Hepatocyte (in vitro differentiated cells): Measurements from ENCODE around the gene ENOX1. TPM values are rescaled to one million over a fixed set of nuclear protein-coding genes. Genes with fewer than 3 reads are reported as not detected.

ENCODE experiments used
- DNase-seq: peaks from one replicate; pipeline ENCODE4 v3.0.0-alpha.2; 2016; ENCODE audit warnings: low spot score
- H2AFZ ChIP-seq: fragments of 200-600 bp; sonication (generic); 2 replicates; pipeline ENCODE4 v1.6.0; 2016; ENCODE audit warnings: antibody characterized with exemption, mild to moderate bottlenecking
- H3K27ac ChIP-seq: fragments of 200-600 bp; sonication (generic); 2 replicates; pipeline ENCODE4 v1.5.1; 2016; ENCODE audit warnings: mild to moderate bottlenecking
- H3K27me3 ChIP-seq: fragments of 200-600 bp; sonication (generic); 2 replicates; pipeline ENCODE4 v1.6.1; 2016
- H3K36me3 ChIP-seq: fragments of 200-600 bp; sonication (generic); replicated peaks from 2 replicates; pipeline ENCODE4 v1.5.1; 2016; ENCODE audit warnings: low read depth; ENCODE audit not compliant: insufficient read depth
- H3K4me1 ChIP-seq: fragments of 200-600 bp; sonication (generic); 2 replicates; pipeline ENCODE4 v1.5.1; 2016; ENCODE audit warnings: mild to moderate bottlenecking, moderate library complexity; ENCODE audit not compliant: insufficient read depth
- H3K4me2 ChIP-seq: fragments of 200-600 bp; sonication (generic); 2 replicates; pipeline ENCODE4 v1.6.0; 2016
- H3K4me3 ChIP-seq: fragments of 200-600 bp; sonication (generic); 2 replicates; pipeline ENCODE4 v1.5.1; 2016; ENCODE audit warnings: mild to moderate bottlenecking
- H3K79me2 ChIP-seq: fragments of 200-600 bp; sonication (generic); 2 replicates; pipeline ENCODE4 v1.6.0; 2017; ENCODE audit warnings: mild to moderate bottlenecking
- H3K9me2 ChIP-seq: fragments of 200-600 bp; sonication (generic); replicated peaks from 2 replicates; pipeline ENCODE4 v1.6.0; 2017; ENCODE audit warnings: mild to moderate bottlenecking; ENCODE audit not compliant: insufficient read depth
- H3K9me3 ChIP-seq: fragments of 200-600 bp; sonication (generic); 2 replicates; pipeline ENCODE4 v1.5.1; 2016; ENCODE audit warnings: low read depth, mild to moderate bottlenecking
- H4K20me1 ChIP-seq: fragments of 200-600 bp; sonication (generic); 2 replicates; pipeline ENCODE4 v1.6.0; 2016; ENCODE audit warnings: mild to moderate bottlenecking; ENCODE audit not compliant: insufficient read depth, poor library complexity, severe bottlenecking
- CTCF ChIP-seq: fragments of 200-600 bp; sonication (generic); IDR thresholded peaks from 2 replicates; pipeline ENCODE4 v1.5.1; 2016; ENCODE audit warnings: antibody characterized with exemption, mild to moderate bottlenecking; ENCODE audit not compliant: poor library complexity
- EZH2 ChIP-seq: fragments of 200-600 bp; sonication (generic); IDR thresholded peaks from 2 replicates; pipeline ENCODE4 v1.6.1; 2016; ENCODE audit warnings: antibody characterized with exemption, mild to moderate bottlenecking, borderline replicate concordance
- EZH2phosphoT487 ChIP-seq: fragments of 200-600 bp; sonication (generic); IDR thresholded peaks from one replicate; pipeline ENCODE4 v1.6.1; 2018; ENCODE audit warnings: antibody characterized with exemption, mild to moderate bottlenecking, low read depth, moderate library complexity; ENCODE audit not compliant: unreplicated experiment, severe bottlenecking
- WGBS: methylation state at CpG from one replicate; pipeline ENCODE4 v1.1.6; 2016; ENCODE audit warnings: low lambda C conversion rate; ENCODE audit errors: missing lambda C conversion rate; 5-methylcytosine and 5-hydroxymethylcytosine counted together
- polyA plus RNA-seq: library from polyadenylated mRNA; unstranded; fragments of >200 nt; fragmentation: Nextera tagmentation; extraction: Ambion mirVana; gene quantifications from 2 replicates; pipeline ENCODE4 v1.2.1, GENCODE V29; 2016
- total RNA-seq: library from RNA; depleted of rRNA; stranded (reverse); fragments of >200 nt; gene quantifications from 2 replicates; pipeline ENCODE4 v1.2.3, GENCODE V29; 2014

Gene ENOX1
- total and polyA plus RNA-seq, 2 experiments from 2014 or later = 2.4 to 4.0 TPM

DNA sequence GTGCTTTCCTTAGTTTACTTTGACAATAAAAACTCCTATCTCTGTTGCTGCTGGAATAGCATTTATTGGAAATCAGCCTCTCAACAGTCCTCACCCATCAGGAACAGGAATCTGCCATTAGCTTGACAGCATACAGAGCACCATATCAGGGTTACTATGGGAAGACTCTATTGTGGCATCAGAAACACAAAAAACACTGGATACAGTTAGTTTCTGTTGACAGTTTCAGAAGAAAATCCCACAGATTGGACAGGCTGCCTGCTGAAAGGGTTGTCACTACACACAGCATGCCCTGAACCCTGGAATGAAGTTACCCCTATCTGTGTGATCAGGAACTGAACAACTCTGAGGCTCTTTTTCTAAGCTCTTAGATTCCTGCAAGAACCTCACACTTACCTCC, 172.7 kb downstream of the ENOX1 start:
- Histone ChIP-seq H3K4me1 (no peaks in the 10 kb centered on the region), H3K27me3 (no peaks in the 10 kb centered on the region), H3K9me2 (no peaks in the 10 kb centered on the region), H4K20me1 (no peaks in the 10 kb centered on the region), H3K9me3 (no peaks in the 10 kb centered on the region), H2AFZ (no peak overlapping the region), H3K4me3 (no peak overlapping the region), H3K27ac (no peak overlapping the region), H3K4me2 (no peak overlapping the region), H3K36me3 (no peaks in the 10 kb centered on the region), H3K79me2 (no peaks in the 10 kb centered on the region)
- TF ChIP-seq EZH2 (no peak), CTCF (no peak), EZH2phosphoT487 (no peak)
- no peak for DNase-seq

DNA sequence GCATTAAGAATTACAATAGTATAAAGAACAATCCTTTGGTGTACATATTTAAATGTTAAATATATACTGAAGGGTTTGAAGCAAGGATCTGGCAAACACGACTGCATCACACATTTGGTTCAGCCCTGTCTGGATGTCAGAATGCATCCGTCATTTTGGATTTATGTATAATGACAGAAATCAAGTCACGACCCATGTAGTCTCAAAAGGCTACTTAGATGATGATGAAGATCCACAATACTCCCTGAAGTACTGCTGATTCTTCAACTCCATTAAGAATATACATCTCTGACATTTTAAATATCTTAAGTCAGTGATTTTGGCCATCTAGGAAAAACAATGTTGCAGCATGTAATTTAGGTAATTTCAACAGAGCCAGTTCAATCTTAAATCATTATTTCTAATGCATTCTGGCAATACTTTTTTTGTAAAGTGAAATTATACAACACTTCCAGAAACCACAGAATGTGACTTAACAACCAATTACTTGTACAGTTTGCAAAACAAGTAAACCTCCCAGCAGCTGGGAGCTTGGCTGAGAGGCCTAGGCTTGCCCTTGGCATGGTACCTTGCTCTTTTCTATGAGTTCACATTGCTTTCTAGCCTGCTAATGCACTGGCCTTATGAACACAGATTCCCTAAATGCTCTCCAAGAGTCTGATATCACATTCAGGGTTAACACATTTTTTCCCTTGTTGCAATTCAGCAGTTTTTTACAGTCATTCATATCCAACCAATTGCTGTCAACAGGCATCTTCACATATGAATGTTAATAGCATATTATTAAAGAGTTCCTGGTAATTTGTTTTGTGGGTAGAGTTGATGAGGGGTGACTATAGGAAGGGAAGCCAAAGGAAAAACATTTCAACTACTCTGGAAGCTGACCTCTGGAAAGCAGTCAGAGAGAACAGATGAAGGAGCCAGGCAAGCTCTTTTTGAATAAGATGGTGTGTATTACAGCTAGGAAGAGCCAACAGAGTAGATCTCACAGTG, 175.2 kb downstream of the ENOX1 start:
- Histone ChIP-seq H4K20me1 (no peaks in the 10 kb centered on the region), H3K27ac (no peak overlapping the region), H3K9me3 (no peaks in the 10 kb centered on the region), H3K79me2 (no peaks in the 10 kb centered on the region), H2AFZ (no peak overlapping the region), H3K36me3 (no peaks in the 10 kb centered on the region), H3K4me2 (no peak overlapping the region), H3K9me2 (no peaks in the 10 kb centered on the region), H3K4me3 (no peak overlapping the region), H3K27me3 (no peaks in the 10 kb centered on the region), H3K4me1 (no peaks in the 10 kb centered on the region)
- TF ChIP-seq CTCF = no peak
- no peak for TF ChIP-seq EZH2
- TF ChIP-seq EZH2phosphoT487 = no peak
- 86% methylated on average over 3 of the region's 3 CpGs for WGBS
- no peak for DNase-seq

DNA sequence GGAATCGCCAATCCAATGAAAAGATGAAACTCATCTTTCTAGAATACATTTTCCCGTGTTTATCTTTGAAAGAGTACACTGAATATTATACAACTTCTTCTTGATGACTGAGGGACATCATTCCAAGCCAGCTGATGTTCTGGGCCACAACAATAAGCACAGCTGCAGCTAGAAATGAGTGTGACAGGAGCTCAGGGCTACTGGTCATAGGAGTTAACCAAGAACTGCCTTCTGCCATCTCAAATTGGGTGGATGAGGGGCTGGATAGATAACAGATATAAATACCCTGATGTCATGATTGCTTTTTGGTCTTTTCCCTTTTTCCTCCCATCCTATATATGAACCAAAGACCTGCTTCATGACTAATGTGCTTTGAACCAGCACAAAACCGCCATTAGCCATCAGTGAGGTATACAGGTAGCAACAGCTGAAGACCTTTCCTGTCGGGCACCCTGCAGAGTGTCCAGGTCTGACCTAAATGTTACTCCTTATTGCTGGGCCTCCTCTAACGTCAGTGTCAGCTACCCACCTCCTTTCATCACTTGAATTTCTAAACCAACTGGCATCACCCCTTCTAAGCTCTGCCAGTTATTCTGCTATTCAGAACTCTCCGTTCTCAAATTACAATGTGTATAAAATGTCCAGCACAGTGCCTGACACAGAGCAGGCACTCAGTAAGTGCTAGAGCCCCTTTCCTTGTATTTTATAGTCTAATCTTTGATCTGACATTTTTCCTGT, 178.2 kb downstream of the ENOX1 start:
- Histone ChIP-seq H3K36me3 (no peaks in the 10 kb centered on the region), H3K27me3 (no peaks in the 10 kb centered on the region), H3K9me3 (peaks cover 5% of the 10 kb centered on the region), H3K4me2 (no peak overlapping the region), H3K9me2 (no peaks in the 10 kb centered on the region), H2AFZ (no peak overlapping the region), H3K4me3 (no peak overlapping the region), H3K27ac (no peak overlapping the region), H3K4me1 (no peaks in the 10 kb centered on the region), H3K79me2 (no peaks in the 10 kb centered on the region), H4K20me1 (no peaks in the 10 kb centered on the region)
- no peak for TF ChIP-seq EZH2
- no peak for DNase-seq
- 65% methylated on average over 6 of the region's 6 CpGs for WGBS

DNA sequence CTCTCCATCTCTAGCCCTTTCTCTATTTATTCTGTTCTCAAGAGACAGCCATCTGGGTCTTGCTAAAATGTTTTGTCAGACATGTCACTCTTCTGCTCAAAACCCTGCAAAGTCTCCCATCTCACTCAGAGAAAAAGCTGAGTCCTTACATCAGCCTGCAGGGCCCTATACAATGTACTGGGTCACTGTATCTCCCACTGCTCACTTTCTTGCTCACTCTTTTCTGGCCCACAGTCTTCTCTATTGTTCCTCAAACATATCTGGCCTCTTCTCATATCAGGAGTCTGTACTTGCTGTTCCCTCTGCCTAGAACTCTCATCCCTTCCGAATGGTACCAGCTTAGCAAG, 189.2 kb downstream of the ENOX1 start:
- no peaks in the 10 kb centered on the region for H3K9me3 ChIP-seq
- 92% methylated on average over 1 of the region's 1 CpG for WGBS

More for the DNA sequence above, 189.2 kb downstream of the ENOX1 start:
- Histone ChIP-seq H3K4me1 (no peaks in the 10 kb centered on the region), H3K79me2 (no peaks in the 10 kb centered on the region), H4K20me1 (no peaks in the 10 kb centered on the region), H3K36me3 (no peaks in the 10 kb centered on the region), H3K27me3 (no peaks in the 10 kb centered on the region), H3K4me2 (no peak overlapping the region), H3K27ac (no peak overlapping the region), H2AFZ (no peak overlapping the region), H3K9me2 (no peaks in the 10 kb centered on the region), H3K4me3 (no peak overlapping the region)
- no peak for DNase-seq
- TF ChIP-seq EZH2phosphoT487 (no peak), CTCF (no peak), EZH2 (no peak)
